ENCODE measurements around the gene GH1. TPM values are rescaled to one million over a fixed set of nuclear protein-coding genes. Genes with fewer than 3 reads are reported as not detected.

GH1 gene
- total and polyA plus RNA-seq, 2 of the 13 experiments (the other 11 are each of a cell fraction or from before 2014, with no cell fraction given): not detected

DNA sequence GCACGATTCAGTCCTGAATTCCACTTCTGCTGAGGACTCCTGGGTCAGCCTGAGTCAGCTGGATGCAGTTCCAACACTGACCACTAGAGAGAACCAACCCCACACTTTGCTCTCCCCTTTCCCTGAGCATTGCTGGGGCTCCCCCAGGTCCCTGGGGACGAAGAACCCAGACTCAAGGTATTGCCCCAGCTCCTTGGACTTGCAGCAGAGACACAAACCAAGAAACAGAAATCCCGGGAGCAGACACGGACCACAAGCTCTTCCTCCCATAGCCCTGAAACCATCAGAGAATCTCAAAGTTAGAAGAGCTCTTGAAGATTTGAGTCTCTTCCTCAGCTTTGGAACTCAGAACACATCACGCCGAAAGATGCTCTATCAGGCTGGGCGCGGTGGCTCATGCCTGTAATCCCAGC, 678 bp upstream of the GH1 start (continued):
- TF ChIP-seq ZNF33B (CRISPR knock-in tag; IDR thresholded peaks at IDR 0.05) (no peak), NBN (conservative IDR thresholded peaks at IDR 0.05) (no peak), ZNF619 (CRISPR knock-in tag; IDR thresholded peaks at IDR 0.05) (peak; percentile 32; the same call in 1 of the 2 replicates), HNF1A (IDR thresholded peaks at IDR 0.05; ENCODE audit: low read depth) (no peak), HNF1A (CRISPR knock-in tag; IDR thresholded peaks at IDR 0.05; ENCODE audit: borderline replicate concordance) (no peak), HMGXB4 (CRISPR knock-in tag; IDR thresholded peaks at IDR 0.05; ENCODE audit: borderline replicate concordance in 1 of 2, low read depth in 1 of 2) (peak in 1 of 2 experiments; percentile 28; a peak in 1 of 4 replicates), HMG20A (CRISPR knock-in tag; IDR thresholded peaks at IDR 0.05; ENCODE audit: borderline replicate concordance) (no peak), BCLAF1 (IDR thresholded peaks at IDR 0.05) (no peak), ZNF883 (CRISPR knock-in tag; IDR thresholded peaks at IDR 0.05; ENCODE audit: not compliant biosample characterization) (no peak), REPIN1 (CRISPR knock-in tag; IDR thresholded peaks at IDR 0.05; ENCODE audit: borderline replicate concordance, low read depth) (no peak), ZNF207 (IDR thresholded peaks at IDR 0.05; ENCODE audit: borderline replicate concordance) (no peak), DDIT3 (CRISPR knock-in tag; IDR thresholded peaks at IDR 0.05) (no peak)
- TF ChIP-seq, protein P1, sequence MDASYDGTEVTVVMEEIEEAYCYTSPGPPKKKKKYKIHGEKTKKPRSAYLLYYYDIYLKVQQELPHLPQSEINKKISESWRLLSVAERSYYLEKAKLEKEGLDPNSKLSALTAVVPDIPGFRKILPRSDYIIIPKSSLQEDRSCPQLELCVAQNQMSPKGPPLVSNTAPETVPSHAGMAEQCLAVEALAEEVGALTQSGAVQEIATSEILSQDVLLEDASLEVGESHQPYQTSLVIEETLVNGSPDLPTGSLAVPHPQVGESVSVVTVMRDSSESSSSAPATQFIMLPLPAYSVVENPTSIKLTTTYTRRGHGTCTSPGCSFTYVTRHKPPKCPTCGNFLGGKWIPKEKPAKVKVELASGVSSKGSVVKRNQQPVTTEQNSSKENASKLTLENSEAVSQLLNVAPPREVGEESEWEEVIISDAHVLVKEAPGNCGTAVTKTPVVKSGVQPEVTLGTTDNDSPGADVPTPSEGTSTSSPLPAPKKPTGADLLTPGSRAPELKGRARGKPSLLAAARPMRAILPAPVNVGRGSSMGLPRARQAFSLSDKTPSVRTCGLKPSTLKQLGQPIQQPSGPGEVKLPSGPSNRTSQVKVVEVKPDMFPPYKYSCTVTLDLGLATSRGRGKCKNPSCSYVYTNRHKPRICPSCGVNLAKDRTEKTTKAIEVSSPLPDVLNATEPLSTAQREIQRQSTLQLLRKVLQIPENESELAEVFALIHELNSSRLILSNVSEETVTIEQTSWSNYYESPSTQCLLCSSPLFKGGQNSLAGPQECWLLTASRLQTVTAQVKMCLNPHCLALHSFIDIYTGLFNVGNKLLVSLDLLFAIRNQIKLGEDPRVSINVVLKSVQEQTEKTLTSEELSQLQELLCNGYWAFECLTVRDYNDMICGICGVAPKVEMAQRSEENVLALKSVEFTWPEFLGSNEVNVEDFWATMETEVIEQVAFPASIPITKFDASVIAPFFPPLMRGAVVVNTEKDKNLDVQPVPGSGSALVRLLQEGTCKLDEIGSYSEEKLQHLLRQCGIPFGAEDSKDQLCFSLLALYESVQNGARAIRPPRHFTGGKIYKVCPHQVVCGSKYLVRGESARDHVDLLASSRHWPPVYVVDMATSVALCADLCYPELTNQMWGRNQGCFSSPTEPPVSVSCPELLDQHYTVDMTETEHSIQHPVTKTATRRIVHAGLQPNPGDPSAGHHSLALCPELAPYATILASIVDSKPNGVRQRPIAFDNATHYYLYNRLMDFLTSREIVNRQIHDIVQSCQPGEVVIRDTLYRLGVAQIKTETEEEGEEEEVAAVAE (CRISPR knock-in tag; IDR thresholded peaks at IDR 0.05; ENCODE audit: borderline replicate concordance): no peak
- TF ChIP-seq, protein P2, sequence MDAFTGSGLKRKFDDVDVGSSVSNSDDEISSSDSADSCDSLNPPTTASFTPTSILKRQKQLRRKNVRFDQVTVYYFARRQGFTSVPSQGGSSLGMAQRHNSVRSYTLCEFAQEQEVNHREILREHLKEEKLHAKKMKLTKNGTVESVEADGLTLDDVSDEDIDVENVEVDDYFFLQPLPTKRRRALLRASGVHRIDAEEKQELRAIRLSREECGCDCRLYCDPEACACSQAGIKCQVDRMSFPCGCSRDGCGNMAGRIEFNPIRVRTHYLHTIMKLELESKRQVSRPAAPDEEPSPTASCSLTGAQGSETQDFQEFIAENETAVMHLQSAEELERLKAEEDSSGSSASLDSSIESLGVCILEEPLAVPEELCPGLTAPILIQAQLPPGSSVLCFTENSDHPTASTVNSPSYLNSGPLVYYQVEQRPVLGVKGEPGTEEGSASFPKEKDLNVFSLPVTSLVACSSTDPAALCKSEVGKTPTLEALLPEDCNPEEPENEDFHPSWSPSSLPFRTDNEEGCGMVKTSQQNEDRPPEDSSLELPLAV (CRISPR knock-in tag; conservative IDR thresholded peaks at IDR 0.05; ENCODE audit: low read depth): no peak

Data from HepG2 (cell line).